H1 (cell line): Measurements from ENCODE around the gene SH3PXD2A. TPM values are rescaled to one million over a fixed set of nuclear protein-coding genes. Genes with fewer than 3 reads are reported as not detected.

Experiments
- CTCF ChIA-PET: fragments of 300-600 bp; sonication (Branson Sonifier 250); formaldehyde crosslinking; loops from one replicate; lab custom pipeline; 2021; ENCODE audit not compliant: partially characterized antibody; lab: Charles Lee
- POLR2A ChIA-PET: fragments of 300-600 bp; sonication (Branson Sonifier 250); formaldehyde crosslinking; loops from one replicate; lab custom pipeline; 2021; ENCODE audit warnings: inconsistent platforms; ENCODE audit not compliant: partially characterized antibody; lab: Charles Lee
- DNase-seq, 2 experiments: peaks; one replicate each; pipeline versions ENCODE4 v3.0.0 to v3.0.0-alpha.2; 2010 to 2022; ENCODE audit warnings: low spot score in 2 of 2, low read depth in 1 of 2, mixed read lengths in 1 of 2
- FAIRE-seq: peaks from 2 replicates; lab custom pipeline; 2011; peaks lifted over from hg19 to GRCh38; lab: Jason Lieb, UNC
- H2AFZ ChIP-seq: 2 replicates; pipeline ENCODE4 v1.8.1; 2012; ENCODE audit warnings: low read length, inconsistent platforms
- H2AK5ac ChIP-seq: 2 replicates; pipeline ENCODE4 v1.6.1; 2013; ENCODE audit warnings: low read depth, low read length
- H2BK120ac ChIP-seq: replicated peaks from 2 replicates; pipeline ENCODE3; 2013; ENCODE audit warnings: low read depth, low read length, inconsistent platforms
- H2BK12ac ChIP-seq: 2 replicates; pipeline ENCODE4 v1.6.1; 2013; ENCODE audit warnings: low read depth, low read length
- H2BK15ac ChIP-seq: 2 replicates; pipeline ENCODE4 v1.6.1; 2013; ENCODE audit warnings: low read length
- H2BK20ac ChIP-seq: 2 replicates; pipeline ENCODE4 v1.6.1; 2013; ENCODE audit warnings: low read length
- H2BK5ac ChIP-seq: 2 replicates; pipeline ENCODE4 v1.6.1; 2013; ENCODE audit warnings: low read depth, low read length
- H3K14ac ChIP-seq: 2 replicates; pipeline ENCODE4 v1.6.1; 2013; ENCODE audit warnings: inconsistent platforms; ENCODE audit not compliant: insufficient read length
- H3K18ac ChIP-seq: 2 replicates; pipeline ENCODE4 v1.6.1; 2013; ENCODE audit warnings: low read length; ENCODE audit errors: extremely low read depth
- H3K23ac ChIP-seq: 2 replicates; pipeline ENCODE4 v1.6.1; 2013; ENCODE audit warnings: inconsistent platforms; ENCODE audit not compliant: insufficient read length
- H3K23me2 ChIP-seq: 2 replicates; pipeline ENCODE4 v1.6.1; 2013; ENCODE audit warnings: low read depth, low read length
- H3K27ac ChIP-seq: 2 replicates; pipeline ENCODE4 v1.6.1; 2011; ENCODE audit warnings: low read depth, low read length, inconsistent platforms
- H3K27me3 ChIP-seq, 4 experiments: replicated peaks in 1 of 4; 1 replicate in 1 of 4; 2 replicates in 3 of 4; pipeline versions ENCODE4 v1.6.1 to v1.8.1; 2011 to 2013; ENCODE audit warnings: low read length in 3 of 4, mild to moderate bottlenecking in 3 of 4, inconsistent platforms in 2 of 4, mixed read lengths in 2 of 4, moderate library complexity in 1 of 4; ENCODE audit not compliant: control insufficient read depth in 3 of 4, insufficient read depth in 3 of 4; ENCODE audit errors: extremely low read depth in 1 of 4
- H3K36me3 ChIP-seq, 4 experiments: 2 replicates each; pipeline versions ENCODE4 v1.6.1 to v1.8.1; 2011 to 2013; ENCODE audit warnings: mild to moderate bottlenecking in 4 of 4, low read length in 3 of 4, moderate library complexity in 2 of 4, control low read depth in 1 of 4, inconsistent platforms in 1 of 4; ENCODE audit not compliant: insufficient read depth in 4 of 4, control insufficient read depth in 2 of 4
- H3K4ac ChIP-seq: replicated peaks from 2 replicates; pipeline ENCODE3; 2013; ENCODE audit warnings: low read length, low read depth, mixed read lengths, inconsistent platforms; ENCODE audit not compliant: insufficient read length
- H3K4me1 ChIP-seq, 4 experiments: replicated peaks in 1 of 4; 1 replicate in 1 of 4; 2 replicates in 3 of 4; pipeline versions ENCODE4 v1.6.1 to v1.8.1; 2011 to 2013; ENCODE audit warnings: low read length in 3 of 4, inconsistent platforms in 2 of 4, mixed read lengths in 1 of 4; ENCODE audit not compliant: insufficient read depth in 4 of 4, control insufficient read depth in 3 of 4
- H3K4me2 ChIP-seq, 2 experiments: 2 replicates each; pipeline versions ENCODE4 v1.6.1 to v1.8.1; 2011 to 2013; ENCODE audit warnings: low read depth in 2 of 2, low read length in 2 of 2, control low read depth in 1 of 2, inconsistent platforms in 1 of 2, mild to moderate bottlenecking in 1 of 2; ENCODE audit not compliant: insufficient read depth in 1 of 2
- H3K4me3 ChIP-seq, 4 experiments: fragments of 200-600, 300-600 bp in 1 of 4; sonication (generic), shearing (Covaris generic), sonication (Bioruptor Twin) in 1 of 4; 2 replicates each; pipeline versions ENCODE4 v1.5.1 to v1.8.1; 2011 to 2016; ENCODE audit warnings: low read length in 4 of 4, low read depth in 3 of 4, control low read depth in 2 of 4, inconsistent platforms in 2 of 4, mild to moderate bottlenecking in 2 of 4, mixed read lengths in 1 of 4, moderate library complexity in 1 of 4; ENCODE audit not compliant: insufficient read depth in 2 of 4; ENCODE audit errors: extremely low read depth in 1 of 4
- H3K56ac ChIP-seq: replicated peaks from 2 replicates; pipeline ENCODE3; 2013; ENCODE audit warnings: low read depth, mild to moderate bottlenecking, mixed read lengths, low read length, inconsistent platforms; ENCODE audit not compliant: insufficient read length
- H3K79me1 ChIP-seq: 2 replicates; pipeline ENCODE4 v1.6.1; 2013; ENCODE audit warnings: low read depth, low read length, control low read depth
- H3K79me2 ChIP-seq, 2 experiments: 2 replicates each; pipeline versions ENCODE4 v1.6.1 to v1.8.1; 2012 to 2013; ENCODE audit warnings: low read length in 2 of 2, mild to moderate bottlenecking in 2 of 2, inconsistent platforms in 1 of 2; ENCODE audit not compliant: insufficient read depth in 2 of 2, control insufficient read depth in 1 of 2
- H3K9ac ChIP-seq, 4 experiments: replicated peaks in 1 of 4; 1 replicate in 1 of 4; 2 replicates in 3 of 4; pipeline versions ENCODE4 v1.6.1 to v1.8.1; 2011 to 2013; ENCODE audit warnings: low read depth in 3 of 4, low read length in 3 of 4, control low read depth in 2 of 4, mild to moderate bottlenecking in 2 of 4, moderate library complexity in 2 of 4, inconsistent platforms in 1 of 4; ENCODE audit errors: extremely low read depth in 1 of 4
- H3K9me3 ChIP-seq, 2 experiments: 2 replicates each; pipeline versions ENCODE4 v1.6.1 to v1.8.1; 2012 to 2013; ENCODE audit warnings: mild to moderate bottlenecking in 2 of 2, moderate library complexity in 2 of 2, control low read depth in 1 of 2, inconsistent platforms in 1 of 2, low read depth in 1 of 2, low read length in 1 of 2, mixed read lengths in 1 of 2; ENCODE audit not compliant: insufficient read depth in 2 of 2
- H4K20me1 ChIP-seq, 2 experiments: replicated peaks in 1 of 2; 2 replicates each; pipeline versions ENCODE3 to v1.8.1; 2011 to 2013; ENCODE audit warnings: inconsistent platforms in 2 of 2, low read length in 2 of 2, mild to moderate bottlenecking in 1 of 2; ENCODE audit not compliant: insufficient read depth in 2 of 2, control insufficient read depth in 1 of 2
- H4K5ac ChIP-seq: 2 replicates; pipeline ENCODE4 v1.6.1; 2013; ENCODE audit warnings: low read length, low read depth, mixed read lengths, inconsistent platforms; ENCODE audit not compliant: insufficient read length
- H4K8ac ChIP-seq: 2 replicates; pipeline ENCODE4 v1.8.0; 2013; ENCODE audit warnings: mild to moderate bottlenecking, moderate library complexity, low read length, inconsistent platforms; ENCODE audit not compliant: insufficient read depth; ENCODE audit errors: extremely low read depth
- H4K91ac ChIP-seq: replicated peaks from 2 replicates; pipeline ENCODE3; 2013; ENCODE audit warnings: low read length, mixed read lengths, inconsistent platforms; ENCODE audit not compliant: insufficient read length
- ATF2 ChIP-seq: IDR thresholded peaks from 2 replicates; pipeline ENCODE4 v1.6.1; 2012; ENCODE audit warnings: low read length, inconsistent platforms
- ATF3 ChIP-seq: IDR thresholded peaks from 2 replicates; pipeline ENCODE4 v1.6.1; 2011; ENCODE audit warnings: low read depth, mild to moderate bottlenecking, low read length; ENCODE audit not compliant: insufficient read depth
- CEBPB ChIP-seq: IDR thresholded peaks from 2 replicates; pipeline ENCODE4 v1.6.1; 2012; ENCODE audit warnings: low read depth, low read length
- CHD1 ChIP-seq: IDR thresholded peaks from 2 replicates; pipeline ENCODE4 v1.6.1; 2012; ENCODE audit warnings: low read depth, low read length, improper control_type of control experiment
- EP300 ChIP-seq, 2 experiments: IDR thresholded peaks; 1 replicate in 1 of 2; 2 replicates in 1 of 2; pipeline ENCODE4 v1.6.1; 2011 to 2012; ENCODE audit warnings: low read depth in 2 of 2, low read length in 2 of 2, mild to moderate bottlenecking in 2 of 2, borderline replicate concordance in 1 of 2, inconsistent platforms in 1 of 2, moderate library complexity in 1 of 2
- EZH2 ChIP-seq: fragments of 200-600 bp; sonication (generic); IDR thresholded peaks from 2 replicates; pipeline ENCODE4 v1.7.1; 2012; ENCODE audit warnings: low read depth, mild to moderate bottlenecking, moderate library complexity, low read length, inconsistent platforms; ENCODE audit not compliant: severe bottlenecking
- GTF2F1 ChIP-seq: IDR thresholded peaks from 2 replicates; pipeline ENCODE4 v1.6.1; 2012; ENCODE audit warnings: low read depth, low read length, improper control_type of control experiment, borderline replicate concordance
- KDM1A ChIP-seq: fragments of 200-600, 300-600 bp; sonication (generic); IDR thresholded peaks from 2 replicates; pipeline ENCODE4 v1.7.1; 2016; ENCODE audit warnings: mild to moderate bottlenecking, low read length, borderline replicate concordance
- POU5F1 ChIP-seq: IDR thresholded peaks from 2 replicates; pipeline ENCODE4 v1.6.1; 2011; ENCODE audit warnings: low read depth, mild to moderate bottlenecking, low read length, moderate library complexity
- TAF7 ChIP-seq: optimal IDR thresholded peaks from 2 replicates; pipeline ENCODE3; 2011; ENCODE audit warnings: low read depth, mild to moderate bottlenecking, inconsistent platforms, low read length, moderate library complexity, borderline replicate concordance
- TBP ChIP-seq: IDR thresholded peaks from 2 replicates; pipeline ENCODE4 v1.6.1; 2011; ENCODE audit warnings: low read depth, low read length, improper control_type of control experiment
- WGBS, 2 experiments: shearing (Covaris generic) in 1 of 2; methylation state at CpG; one replicate each; pipeline versions ENCODE4 v1.1.6 to v1.1.7; 2013 to 2015; ENCODE audit warnings: low lambda C conversion rate in 2 of 2, mixed read lengths in 2 of 2, inconsistent platforms in 1 of 2, low coverage in 1 of 2, missing lambda C conversion rate in 1 of 2; ENCODE audit not compliant: insufficient replicate concordance in 2 of 2, insufficient coverage in 1 of 2, insufficient read length in 1 of 2; ENCODE audit errors: extremely low coverage in 1 of 2, missing lambda C conversion rate in 1 of 2; 5-methylcytosine and 5-hydroxymethylcytosine counted together
- polyA plus RNA-seq, 7 experiments: library from polyadenylated mRNA; depleted of rRNA in 3 of 7; stranded (reverse) in 5 of 7; unstranded in 2 of 7; fragments of >200 nt in 5 of 7; fragments of 200-250 nt in 2 of 7; gene quantifications; 1 replicate in 5 of 7; 2 replicates in 1 of 7; 4 replicates in 1 of 7; pipeline versions ENCODE4 v1.2.1 to v1.2.3, GENCODE V29; 2011 to 2013; ENCODE audit warnings: missing spikeins in 2 of 7, mixed read lengths in 2 of 7
- total RNA-seq: library from RNA; stranded (reverse); fragmentation: NEBNext Ultra II Directional; extraction: Animal tissue kit (Norgen Biotek cat#: 25700); gene quantifications from 2 replicates; pipeline ENCODE4 v1.2.1, GENCODE V29; 2021

The SH3PXD2A gene
- total and polyA plus RNA-seq, 2 of the 8 experiments (the other 6 are each of a cell fraction or from before 2014, with no cell fraction given), result 5.4 to 16.3 TPM

DNA sequence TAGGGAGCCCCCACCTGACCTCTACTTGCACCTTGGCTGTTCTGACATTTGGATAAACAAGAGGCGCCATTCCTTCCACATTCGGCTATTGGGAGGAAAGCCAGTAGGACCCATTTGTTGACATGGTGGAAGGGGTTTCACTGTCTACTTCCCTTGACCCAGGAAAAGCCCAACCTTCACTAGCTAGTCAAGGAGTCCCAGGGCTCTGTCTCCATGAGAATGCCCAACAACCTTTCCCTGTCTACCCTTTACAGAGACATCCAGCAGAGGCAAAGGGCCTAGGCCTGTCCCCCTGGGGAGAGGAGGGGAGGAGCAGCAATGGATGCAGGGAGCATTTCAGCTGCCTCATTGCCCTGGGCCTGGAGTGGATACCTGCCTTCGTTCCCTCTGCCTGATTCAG lies 225.8 kb downstream of the SH3PXD2A start:
- H3K18ac ChIP-seq, result no peak overlapping the region
- H3K27ac ChIP-seq, result no peak overlapping the region
- no peak overlapping the region for H3K56ac ChIP-seq
- no peak overlapping the region for H3K23ac ChIP-seq
- WGBS, 2 experiments, result 92% methylated on average over 3 of the region's 3 CpGs; no CpG with 5 or more reads in 1 of the 2 experiments
- H4K5ac ChIP-seq, result no peak overlapping the region
- H3K9ac ChIP-seq, result no peak overlapping the region
- H2BK5ac ChIP-seq, result no peak overlapping the region
- H4K8ac ChIP-seq, result no peak overlapping the region
- no peaks in the 10 kb centered on the region; a peak in 1 of 4 replicates for H3K79me2 ChIP-seq
- TF ChIP-seq CEBPB (no peak), TBP (no peak), GTF2F1 (no peak), ATF3 (no peak), ATF2 (no peak), EP300 (IDR thresholded peaks at IDR 0.05; ENCODE audit: borderline replicate concordance in 1 of 2, low read depth in 2 of 2, low read length in 2 of 2) (no peak), POU5F1 (no peak), KDM1A (no peak), CHD1 (no peak), EZH2 (no peak), TAF7 (no peak)
- H3K4me3 ChIP-seq, result no peak overlapping the region
- no peak overlapping the region for H4K91ac ChIP-seq
- H2BK120ac ChIP-seq, result no peak overlapping the region
- peaks cover 4% of the 10 kb centered on the region; the same call in 1 of the 2 replicates for H3K79me1 ChIP-seq
- no peak overlapping the region for H2AK5ac ChIP-seq
- H3K14ac ChIP-seq, result no peak overlapping the region
- no peak overlapping the region for H2BK20ac ChIP-seq
- POLR2A ChIA-PET, result interaction anchor here (1.0 to 1.2 kb wide), 2 partner anchors 13 kb away, joined by 3 read pairs; no protein-coding TSS in a partner anchor
- FAIRE-seq (no peak), DNase-seq (no peak)
- no peaks in the 10 kb centered on the region for H3K27me3 ChIP-seq
- H3K4ac ChIP-seq, result no peak overlapping the region
- no peaks in the 10 kb centered on the region for H3K23me2 ChIP-seq
- no peak overlapping the region for H2BK15ac ChIP-seq
- no peaks in the 10 kb centered on the region for H3K4me1 ChIP-seq
- no peak overlapping the region for H2AFZ ChIP-seq
- no peaks in the 10 kb centered on the region for H3K36me3 ChIP-seq
- no peak overlapping the region for H2BK12ac ChIP-seq
- no peaks in the 10 kb centered on the region for H3K9me3 ChIP-seq
- H3K4me2 ChIP-seq, result no peak overlapping the region
- CTCF ChIA-PET, result interaction anchor here (0.6 to 10.0 kb wide), 5 partner anchors 27 to 126 kb away, joined by 3 to 95 read pairs (median 4); no protein-coding TSS in a partner anchor
- no peaks in the 10 kb centered on the region for H4K20me1 ChIP-seq
